ENCODE data around the gene BMPR1A.

DNA sequence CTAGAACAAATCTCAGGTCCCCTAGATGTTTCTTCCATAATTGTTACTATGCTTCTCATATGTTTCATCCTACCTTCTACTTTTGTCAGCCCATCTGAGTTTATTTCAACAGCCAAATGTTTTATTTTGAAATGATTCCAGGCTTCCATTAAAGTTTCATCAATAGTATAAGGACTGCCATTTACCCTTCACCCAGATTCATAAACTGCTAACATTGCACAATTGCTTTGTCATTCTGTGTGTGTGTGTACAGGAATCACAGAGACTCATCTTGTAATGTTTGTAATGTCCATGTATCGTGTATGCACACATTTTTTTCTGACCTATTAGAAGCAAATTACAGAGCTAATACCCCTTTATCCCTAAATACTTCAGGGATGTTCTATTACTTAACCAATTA lies 175.5 kb downstream of the BMPR1A start:
- TF ChIP-seq, protein P1, sequence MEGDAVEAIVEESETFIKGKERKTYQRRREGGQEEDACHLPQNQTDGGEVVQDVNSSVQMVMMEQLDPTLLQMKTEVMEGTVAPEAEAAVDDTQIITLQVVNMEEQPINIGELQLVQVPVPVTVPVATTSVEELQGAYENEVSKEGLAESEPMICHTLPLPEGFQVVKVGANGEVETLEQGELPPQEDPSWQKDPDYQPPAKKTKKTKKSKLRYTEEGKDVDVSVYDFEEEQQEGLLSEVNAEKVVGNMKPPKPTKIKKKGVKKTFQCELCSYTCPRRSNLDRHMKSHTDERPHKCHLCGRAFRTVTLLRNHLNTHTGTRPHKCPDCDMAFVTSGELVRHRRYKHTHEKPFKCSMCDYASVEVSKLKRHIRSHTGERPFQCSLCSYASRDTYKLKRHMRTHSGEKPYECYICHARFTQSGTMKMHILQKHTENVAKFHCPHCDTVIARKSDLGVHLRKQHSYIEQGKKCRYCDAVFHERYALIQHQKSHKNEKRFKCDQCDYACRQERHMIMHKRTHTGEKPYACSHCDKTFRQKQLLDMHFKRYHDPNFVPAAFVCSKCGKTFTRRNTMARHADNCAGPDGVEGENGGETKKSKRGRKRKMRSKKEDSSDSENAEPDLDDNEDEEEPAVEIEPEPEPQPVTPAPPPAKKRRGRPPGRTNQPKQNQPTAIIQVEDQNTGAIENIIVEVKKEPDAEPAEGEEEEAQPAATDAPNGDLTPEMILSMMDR (IDR thresholded peaks at IDR 0.05; ENCODE audit: low read depth, low read length, poor library complexity, severe bottlenecking), result no peak
- no peak for TF ChIP-seq EZH2phosphoT487 (IDR thresholded peaks at IDR 0.05; ENCODE audit: borderline replicate concordance, low read length)

Measured in DOHH2 (cell line).